22Rv1 (cell line): ENCODE measurements around the gene IPO5.

Experiments
- H3K27ac ChIP-seq: fragments of 450-650 bp; 2 replicates; pipeline ENCODE4 v1.5.1; 2017
- ZFX ChIP-seq: fragments of 450-650 bp; IDR thresholded peaks from 2 replicates; pipeline ENCODE4 v1.6.1; 2017; ENCODE audit warnings: antibody characterized with exemption, borderline replicate concordance
- TF ChIP-seq, protein P1 (sequence below): fragments of 450-650 bp; IDR thresholded peaks from 2 replicates; pipeline ENCODE4 v1.5.1; 2017; ENCODE audit warnings: mild to moderate bottlenecking

IPO5 gene

DNA sequence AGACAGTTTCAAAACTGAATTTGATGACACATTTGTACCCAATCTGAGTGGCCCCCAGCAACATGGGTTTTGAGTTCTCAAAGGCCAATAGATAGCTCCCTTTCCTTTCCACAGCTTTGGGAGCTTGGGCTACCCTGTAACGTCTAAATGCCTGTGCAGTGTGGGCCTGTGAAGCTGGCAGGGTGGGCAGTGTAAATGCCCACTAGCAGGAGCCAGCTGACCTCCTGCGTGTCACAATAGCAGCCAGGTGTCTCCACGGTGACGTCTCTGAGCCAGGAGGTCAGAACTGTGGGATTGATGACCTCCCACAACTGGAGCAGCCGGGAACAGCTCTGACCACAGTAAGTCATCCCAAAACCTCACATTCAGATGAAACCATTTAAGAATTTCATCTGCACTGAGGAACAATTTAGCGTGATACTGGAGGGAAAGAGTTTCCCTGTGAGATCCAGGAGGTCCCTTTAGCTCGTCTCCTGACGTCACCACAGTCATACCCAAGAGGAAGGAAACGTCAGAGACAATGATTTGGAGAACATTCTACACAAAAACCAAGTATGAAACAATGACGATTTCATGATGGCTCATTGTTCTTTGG is at the start of gene IPO5:
IPO5 (plus strand) TSS at position 300 of the 595 bp plus-strand sequence. CDS start 23,022 bp downstream, outside the sequence.
- TF ChIP-seq ZFX, result no peak
- TF ChIP-seq, protein P1, sequence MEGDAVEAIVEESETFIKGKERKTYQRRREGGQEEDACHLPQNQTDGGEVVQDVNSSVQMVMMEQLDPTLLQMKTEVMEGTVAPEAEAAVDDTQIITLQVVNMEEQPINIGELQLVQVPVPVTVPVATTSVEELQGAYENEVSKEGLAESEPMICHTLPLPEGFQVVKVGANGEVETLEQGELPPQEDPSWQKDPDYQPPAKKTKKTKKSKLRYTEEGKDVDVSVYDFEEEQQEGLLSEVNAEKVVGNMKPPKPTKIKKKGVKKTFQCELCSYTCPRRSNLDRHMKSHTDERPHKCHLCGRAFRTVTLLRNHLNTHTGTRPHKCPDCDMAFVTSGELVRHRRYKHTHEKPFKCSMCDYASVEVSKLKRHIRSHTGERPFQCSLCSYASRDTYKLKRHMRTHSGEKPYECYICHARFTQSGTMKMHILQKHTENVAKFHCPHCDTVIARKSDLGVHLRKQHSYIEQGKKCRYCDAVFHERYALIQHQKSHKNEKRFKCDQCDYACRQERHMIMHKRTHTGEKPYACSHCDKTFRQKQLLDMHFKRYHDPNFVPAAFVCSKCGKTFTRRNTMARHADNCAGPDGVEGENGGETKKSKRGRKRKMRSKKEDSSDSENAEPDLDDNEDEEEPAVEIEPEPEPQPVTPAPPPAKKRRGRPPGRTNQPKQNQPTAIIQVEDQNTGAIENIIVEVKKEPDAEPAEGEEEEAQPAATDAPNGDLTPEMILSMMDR, result no peak
- H3K27ac ChIP-seq, result no peak within 1 kb of the TSS

DNA sequence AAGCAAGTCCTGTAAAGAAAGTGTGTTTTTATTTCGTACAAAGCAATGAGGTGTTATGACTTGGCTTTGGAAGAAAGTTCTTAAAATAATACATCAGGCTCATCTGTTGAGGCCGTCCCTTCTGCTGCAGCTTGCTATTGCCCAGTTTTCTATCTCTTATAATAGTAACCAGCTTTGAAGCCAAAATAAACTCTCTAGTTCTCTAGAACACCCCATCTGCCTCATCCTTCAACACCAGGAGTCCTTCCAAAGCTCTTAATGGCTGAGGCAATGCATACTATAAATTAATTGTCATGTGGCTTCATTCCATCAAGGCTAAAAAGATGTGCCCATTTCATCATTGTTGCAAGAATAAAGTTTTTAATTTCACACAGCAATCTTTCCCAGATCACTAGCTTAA is 49.4 kb upstream of the IPO5 start:
- TF ChIP-seq, protein P1, result no peak
- no peak overlapping the region for H3K27ac ChIP-seq

DNA sequence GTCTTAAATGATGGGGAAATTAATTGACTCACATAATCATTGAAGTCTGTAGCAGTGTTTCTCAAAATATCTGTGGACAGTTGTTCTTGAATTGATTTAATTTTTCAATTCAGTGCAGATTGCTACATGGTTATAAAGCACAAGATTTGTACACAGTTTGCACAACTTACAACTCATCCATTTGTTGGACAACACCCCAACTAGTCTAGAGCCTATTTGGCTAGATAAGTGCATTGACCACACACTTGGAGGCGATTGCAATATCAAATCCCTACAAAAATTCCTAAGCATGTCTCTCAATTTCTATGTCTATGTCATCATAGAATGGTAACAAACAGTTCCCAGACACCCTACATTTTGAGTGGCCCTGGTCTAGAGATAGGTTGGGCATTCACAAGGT is 48.0 kb upstream of the IPO5 start:
- H3K27ac ChIP-seq, result no peak overlapping the region
- no peak for TF ChIP-seq ZFX
- TF ChIP-seq, protein P1, result no peak

DNA sequence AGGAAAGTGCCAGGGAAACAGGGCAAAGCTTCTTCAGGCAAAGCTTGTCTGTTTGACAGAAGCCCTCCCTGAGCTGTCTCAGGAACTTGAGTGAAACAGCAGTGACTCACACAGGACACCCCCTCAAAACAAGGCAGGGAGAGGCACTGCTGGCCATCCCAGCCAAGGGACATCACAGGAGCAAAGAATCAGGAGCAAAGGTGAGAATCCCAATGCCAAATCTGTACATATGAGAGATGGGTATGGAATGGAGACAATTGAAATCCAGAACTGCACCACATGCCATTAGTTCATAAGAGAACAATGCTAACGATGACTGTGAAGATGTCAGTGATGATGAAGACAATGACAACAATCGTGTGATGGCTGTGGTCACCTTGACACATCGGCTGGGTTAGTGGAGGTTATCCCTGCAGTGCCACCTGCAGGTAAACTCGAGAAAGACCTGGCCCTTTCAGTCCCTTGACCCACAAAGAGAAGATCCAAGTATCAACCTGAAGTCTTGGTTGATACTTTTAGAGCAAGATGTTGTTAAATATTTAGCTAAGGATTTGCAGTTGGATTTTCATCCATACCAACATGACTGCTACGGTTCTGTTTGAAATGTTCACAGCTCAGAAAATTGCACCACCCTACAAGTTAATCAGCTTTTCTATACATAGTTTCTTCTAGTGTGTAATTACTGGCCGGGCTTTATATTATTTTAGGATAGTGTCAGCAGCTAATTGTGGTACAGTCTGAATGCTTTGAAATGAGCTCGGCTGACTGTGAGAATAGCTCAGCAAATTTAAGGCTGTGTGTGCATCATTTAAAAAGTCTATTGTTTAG is 42.0 kb upstream of the IPO5 start:
- no peak overlapping the region for H3K27ac ChIP-seq
- TF ChIP-seq, protein P1, result peak; percentile 79
- no peak for TF ChIP-seq ZFX

DNA sequence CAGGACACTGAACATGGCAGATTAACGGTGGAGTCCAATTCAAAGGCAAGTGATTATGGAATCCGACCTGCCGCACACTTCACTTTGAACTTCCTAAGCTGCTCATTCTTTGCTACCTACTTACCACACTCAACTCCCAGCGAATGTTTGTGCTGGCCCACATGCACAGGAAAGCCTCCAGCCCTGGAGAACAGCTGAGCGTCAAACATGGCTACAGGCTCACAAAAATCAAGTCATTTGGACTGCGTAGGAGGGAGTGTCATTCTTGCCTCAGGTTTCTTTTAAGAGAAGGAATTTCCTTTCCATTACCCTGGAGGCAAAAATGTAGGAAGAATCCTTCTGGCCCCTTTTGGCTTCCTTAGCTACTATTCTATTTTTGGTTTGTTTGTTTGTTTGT is 41.3 kb upstream of the IPO5 start:
- no peak for TF ChIP-seq ZFX
- TF ChIP-seq, protein P1, result no peak
- H3K27ac ChIP-seq, result no peak overlapping the region

DNA sequence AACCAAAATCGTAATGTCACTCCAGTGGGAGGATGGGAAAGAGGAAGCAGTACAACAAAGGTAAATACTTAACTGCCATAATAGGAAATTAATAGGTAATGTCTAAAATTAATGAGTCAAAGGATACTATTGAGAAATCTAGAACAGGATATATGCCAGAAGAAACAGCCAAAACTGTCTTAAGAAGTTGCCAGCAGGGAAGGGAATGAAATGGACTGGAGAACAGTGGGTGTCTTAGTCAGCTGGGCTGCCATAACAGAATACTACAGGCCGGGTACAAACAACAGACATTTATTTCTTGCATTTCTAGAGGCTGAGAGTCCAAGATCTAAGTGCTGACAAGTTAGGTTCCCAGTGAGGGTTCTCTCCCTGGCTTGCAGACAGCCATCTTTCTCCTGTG is 40.3 kb upstream of the IPO5 start:
- no peak for TF ChIP-seq ZFX
- TF ChIP-seq, protein P1, result no peak
- H3K27ac ChIP-seq, result no peak overlapping the region

DNA sequence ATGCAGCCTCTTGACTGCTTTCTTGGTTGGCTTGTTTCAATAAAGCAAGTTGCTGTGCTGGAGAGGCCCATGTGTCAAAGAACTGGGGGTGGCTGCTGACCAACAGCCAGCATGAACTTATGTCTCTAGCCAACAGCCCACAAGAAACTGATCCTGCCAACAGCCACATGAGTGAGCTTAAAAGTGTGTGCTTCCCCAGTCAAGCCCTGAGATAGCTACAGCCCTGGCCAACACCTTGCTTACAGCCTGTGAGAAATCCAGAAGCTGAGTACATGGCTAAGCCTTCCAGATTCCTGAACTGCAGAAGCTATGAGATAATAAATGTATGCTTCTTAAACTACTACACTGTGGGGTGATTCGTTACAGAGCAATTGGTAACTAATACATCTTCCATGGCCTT is 38.9 kb upstream of the IPO5 start:
- no peak overlapping the region for H3K27ac ChIP-seq
- TF ChIP-seq, protein P1, result no peak
- TF ChIP-seq ZFX, result no peak
